T follicular helper cell (primary cell): ENCODE results near the gene SPATA7.
"Not testable (repeated sequence)": the region's sequence is repeated elsewhere in the genome, so short reads cannot be mapped to it uniquely, and the experiment has no call there.

Source experiments
- DNase-seq: peaks from one replicate; pipeline ENCODE4 v3.0.0-alpha.2; 2020; ENCODE audit warnings: low read depth
- total RNA-seq, 2 experiments: gene quantifications; one replicate each; lab custom pipeline; 2026; lab: John Stamatoyannopoulos, UW

SPATA7 gene
- 2.1 to 4.3 reads per million in 2 experiments for total RNA-seq

GRCh38 chr14:88385212-88386101 lies at the start of gene SPATA7:
Gene SPATA7 (plus strand): TSS chr14:88385657. CDS start chr14:88385819, 162 bp downstream.
- DNase-seq, result peak; percentile 60

GRCh38 chr14:88340357-88340756 lies 45.1 kb upstream of the SPATA7 start:
- no peak for DNase-seq

- no peak for DNase-seq
Measured at GRCh38 chr14:88342980-88343379, 42.5 kb upstream of the SPATA7 start.

GRCh38 chr14:88346048-88346639 lies 39.3 kb upstream of the SPATA7 start:
- DNase-seq, result no peak

GRCh38 chr14:88348546-88348945 lies 36.9 kb upstream of the SPATA7 start:
- DNase-seq, result no peak

- DNase-seq, result no peak
Measured at GRCh38 chr14:88351966-88352691, 33.3 kb upstream of the SPATA7 start.

GRCh38 chr14:88352698-88353097 lies 32.8 kb upstream of the SPATA7 start:
- no peak for DNase-seq

- no peak for DNase-seq
Measured at GRCh38 chr14:88354358-88354757, 31.1 kb upstream of the SPATA7 start.

GRCh38 chr14:88359500-88359899 lies 26.0 kb upstream of the SPATA7 start:
- DNase-seq, result no peak

- no peak for DNase-seq
Measured at GRCh38 chr14:88363644-88364043, 21.8 kb upstream of the SPATA7 start.

- DNase-seq, result no peak
Measured at GRCh38 chr14:88364710-88365413, 20.6 kb upstream of the SPATA7 start.

GRCh38 chr14:88369496-88369895 lies 16.0 kb upstream of the SPATA7 start:
- DNase-seq, result no peak

- DNase-seq, result no peak
Measured at GRCh38 chr14:88379706-88380343, 5.6 kb upstream of the SPATA7 start.

- DNase-seq, result no peak
Measured at GRCh38 chr14:88380405-88380804, 5.1 kb upstream of the SPATA7 start.

GRCh38 chr14:88381634-88382033 lies 3.8 kb upstream of the SPATA7 start:
- not testable (repeated sequence) for DNase-seq

GRCh38 chr14:88384718-88385117 lies 739 bp upstream of the SPATA7 start:
- DNase-seq, result no peak

- DNase-seq, result no peak
Measured at GRCh38 chr14:88386256-88386794, 868 bp downstream of the SPATA7 start.

GRCh38 chr14:88388741-88389282 lies 3.4 kb downstream of the SPATA7 start:
- DNase-seq, result no peak

- no peak for DNase-seq
Measured at GRCh38 chr14:88392609-88393008, 7.2 kb downstream of the SPATA7 start.

- no peak for DNase-seq
Measured at GRCh38 chr14:88411039-88411438, 25.6 kb downstream of the SPATA7 start.

- no peak for DNase-seq
Measured at GRCh38 chr14:88417594-88417993, 32.1 kb downstream of the SPATA7 start.
